GM18951 (cell line): ENCODE results near the gene ELOVL7.
"Not testable (repeated sequence)": the region's sequence is repeated elsewhere in the genome, so short reads cannot be mapped to it uniquely, and the experiment has no call there.

Source experiments
- POLR2A ChIP-seq: IDR thresholded peaks from 4 replicates; pipeline ENCODE4 v1.6.1; 2011; ENCODE audit warnings: mild to moderate bottlenecking; ENCODE audit not compliant: insufficient read length, insufficient read depth; ENCODE audit errors: extremely low read depth
- in situ Hi-C: fragments of 300-500 bp; cut with MboI; formaldehyde crosslinking; loops from one replicate; pipeline ENCODE4 v1.12.0; 2022; ENCODE audit warnings: low sequenced_read_pairs, mixed read lengths, inconsistent platforms; ENCODE audit not compliant: unreplicated experiment

ELOVL7 gene

GRCh38 chr5:60820593-60821487 lies 23.2 kb downstream of the ELOVL7 start:
- no peak for TF ChIP-seq POLR2A
- in situ Hi-C loops: no loop called here

DNA sequence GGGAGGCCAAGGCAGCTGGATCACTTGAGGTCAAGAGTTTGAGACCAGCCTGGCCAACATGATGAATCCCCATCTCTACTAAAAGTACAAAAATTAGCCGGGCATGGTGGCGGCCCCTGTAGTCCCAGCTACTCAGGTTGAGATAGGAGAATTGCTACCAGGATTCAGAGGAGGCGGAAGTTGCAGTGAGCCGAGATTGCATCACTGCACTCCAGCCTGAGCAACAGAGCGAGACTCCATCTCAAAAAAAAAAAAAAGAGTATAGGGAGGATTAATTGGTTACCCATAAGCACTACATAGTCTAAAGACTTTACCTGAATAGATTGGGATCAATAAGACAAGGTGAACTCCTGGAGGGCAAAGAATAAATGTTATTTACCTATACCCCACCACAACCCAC lies 27.9 kb downstream of the ELOVL7 start:
- in situ Hi-C loops: not testable (repeated sequence)

DNA sequence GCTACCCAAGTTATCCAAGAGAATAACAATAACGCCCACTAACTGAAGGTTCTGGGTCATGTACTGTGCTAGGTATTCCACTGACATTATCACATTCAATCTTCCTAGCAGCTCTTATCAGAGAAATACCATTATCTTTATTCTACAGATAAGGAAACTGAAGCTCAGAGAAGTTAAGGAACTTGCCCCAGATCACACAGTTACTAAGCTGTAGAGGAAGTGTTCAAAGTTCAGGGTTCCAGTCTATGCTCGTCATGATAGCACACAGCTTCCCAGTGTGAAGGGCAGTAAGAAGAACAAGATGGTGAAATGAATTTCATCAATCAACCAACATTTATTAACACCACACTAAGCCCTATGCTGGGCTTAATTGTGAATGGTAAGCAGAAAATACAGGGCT lies 29.6 kb downstream of the ELOVL7 start:
- no peak for TF ChIP-seq POLR2A
- in situ Hi-C loops: no loop called here

- TF ChIP-seq POLR2A: no peak
- in situ Hi-C loops: no loop called here
Measured at GRCh38 chr5:60812426-60812825, 31.6 kb downstream of the ELOVL7 start.

DNA sequence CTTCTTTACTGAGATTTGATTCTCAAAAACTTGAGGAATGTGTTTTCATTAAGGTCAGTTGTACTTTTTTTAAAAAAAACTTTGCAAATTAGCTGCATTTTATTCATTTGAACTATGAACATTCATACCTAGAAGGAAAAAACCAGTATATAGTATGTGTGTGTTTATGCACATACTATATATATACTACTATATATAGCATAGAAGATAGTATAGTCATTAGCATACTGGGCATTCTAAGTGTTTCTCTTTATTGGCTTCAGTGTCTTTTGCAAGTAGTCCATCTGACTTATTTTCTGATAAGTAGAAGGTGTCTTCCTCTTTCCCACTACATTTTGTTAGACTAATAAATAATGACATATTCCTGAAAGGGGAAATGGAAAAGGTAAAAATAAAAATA lies 33.0 kb downstream of the ELOVL7 start:
- in situ Hi-C loops: no loop called here
- no peak for TF ChIP-seq POLR2A

DNA sequence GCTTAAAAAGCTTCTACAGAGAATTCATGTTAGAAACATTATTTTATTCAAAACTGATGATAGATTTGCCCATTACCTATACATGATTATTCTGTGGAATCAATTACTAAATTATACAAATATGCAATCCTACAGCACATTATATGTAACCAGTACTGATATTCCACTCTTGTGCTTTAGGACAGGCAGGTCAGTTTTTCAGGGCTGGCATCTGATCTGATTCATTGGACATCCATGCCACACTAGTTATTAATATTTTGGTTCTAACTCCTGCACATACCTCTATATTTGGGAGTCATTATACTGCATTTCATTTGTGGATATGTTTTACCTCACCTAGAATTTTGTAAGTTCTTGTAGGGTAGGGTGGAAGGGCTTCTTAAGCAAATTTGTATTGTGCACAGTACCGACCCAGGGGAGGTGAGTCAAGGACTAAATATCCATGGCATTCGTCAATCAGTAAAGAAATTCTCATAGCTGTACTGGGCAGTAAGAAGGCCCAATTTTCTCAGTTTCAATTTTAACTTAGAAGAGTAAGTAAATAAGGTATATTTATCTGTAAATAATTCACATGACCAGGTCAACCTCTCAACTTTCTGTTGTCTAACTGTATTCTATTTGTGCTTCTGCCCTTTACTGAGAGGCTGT lies 33.5 kb downstream of the ELOVL7 start:
- no peak for TF ChIP-seq POLR2A
- in situ Hi-C loops: no loop called here

GRCh38 chr5:60809891-60810425 lies 34.1 kb downstream of the ELOVL7 start:
- TF ChIP-seq POLR2A: no peak
- in situ Hi-C loops: no loop called here

DNA sequence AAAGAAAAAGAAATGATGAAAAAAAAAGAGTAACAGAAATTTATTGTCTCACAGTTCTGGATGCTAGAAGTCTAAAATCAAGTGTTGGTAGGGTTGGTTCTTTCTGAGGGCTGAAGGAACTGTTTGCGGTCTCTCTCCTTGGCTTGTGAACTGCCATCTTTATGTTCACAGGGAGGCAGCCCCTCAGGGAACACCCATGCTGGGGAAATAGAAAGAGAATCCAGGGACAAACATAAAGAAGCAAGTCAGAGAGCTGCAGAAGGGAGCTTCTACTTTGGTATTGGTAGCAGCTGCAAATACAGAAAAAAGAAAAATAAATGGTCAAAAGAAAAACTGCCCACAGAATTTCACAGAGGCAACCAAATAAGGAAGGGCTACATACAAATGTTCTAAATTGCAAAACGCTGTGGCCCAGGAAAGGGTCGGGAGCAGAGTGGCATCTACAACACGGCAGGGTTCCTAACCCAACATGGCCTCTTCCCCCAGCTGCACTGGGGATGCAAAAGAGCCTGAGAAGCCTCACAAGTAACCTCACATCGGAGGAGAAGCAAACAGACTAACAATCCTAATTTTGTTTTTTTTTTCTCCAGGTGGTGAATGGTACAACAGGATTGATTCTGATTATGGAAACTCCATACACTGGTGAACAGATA lies 37.4 kb downstream of the ELOVL7 start:
- in situ Hi-C loops: no loop called here
- no peak for TF ChIP-seq POLR2A

- TF ChIP-seq POLR2A: no peak
- in situ Hi-C loops: no loop called here
Measured at GRCh38 chr5:60805463-60805862, 38.6 kb downstream of the ELOVL7 start.

DNA sequence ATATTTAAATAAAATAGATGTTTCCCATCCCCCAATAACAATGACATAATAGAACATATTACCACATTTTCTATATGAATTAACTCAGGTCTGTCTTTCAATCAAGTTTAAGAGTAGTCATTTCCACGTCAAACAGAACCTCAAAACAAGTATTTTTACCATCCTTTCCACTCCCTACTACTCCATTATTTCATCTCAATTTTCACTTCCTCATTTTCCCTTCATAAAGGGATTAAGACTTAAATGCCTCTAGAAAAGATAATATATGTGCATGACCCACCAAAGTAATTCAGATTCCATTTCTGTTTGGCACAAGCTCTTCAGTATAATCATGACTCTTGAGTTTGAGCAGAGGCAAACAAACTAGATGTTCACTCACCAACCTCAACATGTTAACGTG lies 40.4 kb downstream of the ELOVL7 start:
- in situ Hi-C loops: no loop called here
- no peak for TF ChIP-seq POLR2A

DNA sequence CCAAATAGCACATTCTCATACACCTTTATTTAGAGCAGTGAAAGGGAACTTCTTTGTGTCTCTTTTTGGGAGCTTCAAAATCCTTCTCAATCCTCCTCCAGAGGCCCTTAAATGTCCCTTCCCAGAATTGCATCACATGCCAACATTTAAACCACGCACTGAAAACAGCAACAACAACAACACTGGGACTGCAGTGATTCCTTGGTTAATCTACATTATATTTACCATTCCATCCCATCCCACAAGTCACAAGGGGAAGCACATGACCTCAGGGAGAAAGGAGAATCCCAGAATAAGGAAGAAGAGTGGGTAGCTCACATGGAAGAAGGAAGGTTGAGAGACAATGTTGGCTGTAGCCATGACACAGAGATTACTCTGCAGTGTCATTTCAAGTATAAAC lies 41.1 kb downstream of the ELOVL7 start:
- TF ChIP-seq POLR2A: no peak
- in situ Hi-C loops: no loop called here

- in situ Hi-C loops: no loop called here
- no peak for TF ChIP-seq POLR2A
Measured at GRCh38 chr5:60802226-60802625, 41.8 kb downstream of the ELOVL7 start.

- in situ Hi-C loops: no loop called here
- TF ChIP-seq POLR2A: no peak
Measured at GRCh38 chr5:60797482-60798153, 46.5 kb downstream of the ELOVL7 start.

GRCh38 chr5:60795424-60795950 lies 48.6 kb downstream of the ELOVL7 start:
- in situ Hi-C loops: not testable (repeated sequence)
